Brain microvascular endothelial cell (primary cell): Measurements from ENCODE around the gene TSPAN31.

ENCODE experiments used
- DNase-seq: peaks from one replicate; pipeline ENCODE4 v3.0.0-alpha.2; 2020
- H3K27ac ChIP-seq: fragments of 250-450 bp; sonication (Bioruptor Pico); 2 replicates; pipeline ENCODE4 v1.5.1; 2020; ENCODE audit warnings: mild to moderate bottlenecking, moderate library complexity
- H3K27me3 ChIP-seq: fragments of 250-450 bp; sonication (Bioruptor Pico); replicated peaks from 2 replicates; pipeline ENCODE4 v1.5.1; 2020; ENCODE audit warnings: mild to moderate bottlenecking
- H3K36me3 ChIP-seq: fragments of 250-450 bp; sonication (Bioruptor Pico); replicated peaks from 2 replicates; pipeline ENCODE4 v1.5.1; 2020; ENCODE audit warnings: mild to moderate bottlenecking
- H3K4me3 ChIP-seq: 2 replicates; pipeline ENCODE4 v1.5.1; 2011; ENCODE audit warnings: low read depth, mild to moderate bottlenecking, control low read depth, low read length, moderate library complexity
- in situ Hi-C: cut with HindIII; loops from 2 replicates; pipeline ENCODE4 v1.10.0; 2017; ENCODE audit warnings: low sequenced_read_pairs, low pct_ligation_motif_present
- TF ChIP-seq, protein P1 (sequence below): IDR thresholded peaks from 2 replicates; pipeline ENCODE4 v1.5.1; 2011; ENCODE audit warnings: low read depth, mild to moderate bottlenecking, moderate library complexity, low read length, control low read depth, inconsistent platforms; ENCODE audit errors: missing control alignments

Gene TSPAN31

GRCh38 chr12:57746025-57746424 lies 1.2 kb downstream of the TSPAN31 start:
- Histone ChIP-seq H3K36me3 (peaks cover 31% of the 10 kb centered on the region), H3K27ac (no peak overlapping the region), H3K4me3 (peak overlapping the region; percentile 84), H3K27me3 (peaks cover 4% of the 10 kb centered on the region)
- DNase-seq, result no peak
- in situ Hi-C loops, result no loop called here
- TF ChIP-seq, protein P1, sequence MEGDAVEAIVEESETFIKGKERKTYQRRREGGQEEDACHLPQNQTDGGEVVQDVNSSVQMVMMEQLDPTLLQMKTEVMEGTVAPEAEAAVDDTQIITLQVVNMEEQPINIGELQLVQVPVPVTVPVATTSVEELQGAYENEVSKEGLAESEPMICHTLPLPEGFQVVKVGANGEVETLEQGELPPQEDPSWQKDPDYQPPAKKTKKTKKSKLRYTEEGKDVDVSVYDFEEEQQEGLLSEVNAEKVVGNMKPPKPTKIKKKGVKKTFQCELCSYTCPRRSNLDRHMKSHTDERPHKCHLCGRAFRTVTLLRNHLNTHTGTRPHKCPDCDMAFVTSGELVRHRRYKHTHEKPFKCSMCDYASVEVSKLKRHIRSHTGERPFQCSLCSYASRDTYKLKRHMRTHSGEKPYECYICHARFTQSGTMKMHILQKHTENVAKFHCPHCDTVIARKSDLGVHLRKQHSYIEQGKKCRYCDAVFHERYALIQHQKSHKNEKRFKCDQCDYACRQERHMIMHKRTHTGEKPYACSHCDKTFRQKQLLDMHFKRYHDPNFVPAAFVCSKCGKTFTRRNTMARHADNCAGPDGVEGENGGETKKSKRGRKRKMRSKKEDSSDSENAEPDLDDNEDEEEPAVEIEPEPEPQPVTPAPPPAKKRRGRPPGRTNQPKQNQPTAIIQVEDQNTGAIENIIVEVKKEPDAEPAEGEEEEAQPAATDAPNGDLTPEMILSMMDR, result no peak

- in situ Hi-C loops, result no loop called here
- H3K27me3 ChIP-seq, result no peaks in the 10 kb centered on the region
- DNase-seq, result no peak
- TF ChIP-seq, protein P1, result no peak
- H3K4me3 ChIP-seq, result no peak overlapping the region
- no peak overlapping the region for H3K27ac ChIP-seq
- peaks cover 31% of the 10 kb centered on the region for H3K36me3 ChIP-seq
Measured at GRCh38 chr12:57749061-57749460, 4.2 kb downstream of the TSPAN31 start.

GRCh38 chr12:57750561-57751431 lies 6.0 kb downstream of the TSPAN31 start:
- H3K4me3 ChIP-seq, result peak overlapping the region; percentile 86
- no peaks in the 10 kb centered on the region for H3K27me3 ChIP-seq
- in situ Hi-C loops, result no loop called here
- DNase-seq, result no peak
- H3K27ac ChIP-seq, result peak overlapping the region; percentile 93
- TF ChIP-seq, protein P1, result no peak
- peaks cover 29% of the 10 kb centered on the region for H3K36me3 ChIP-seq

- in situ Hi-C loops, result no loop called here
- H3K27ac ChIP-seq, result peak overlapping the region; percentile 93
- DNase-seq, result no peak
- no peaks in the 10 kb centered on the region for H3K27me3 ChIP-seq
- TF ChIP-seq, protein P1, result no peak
- peak overlapping the region; percentile 86 for H3K4me3 ChIP-seq
- peaks cover 28% of the 10 kb centered on the region for H3K36me3 ChIP-seq
Measured at GRCh38 chr12:57751432-57751787, 6.6 kb downstream of the TSPAN31 start.

DNA sequence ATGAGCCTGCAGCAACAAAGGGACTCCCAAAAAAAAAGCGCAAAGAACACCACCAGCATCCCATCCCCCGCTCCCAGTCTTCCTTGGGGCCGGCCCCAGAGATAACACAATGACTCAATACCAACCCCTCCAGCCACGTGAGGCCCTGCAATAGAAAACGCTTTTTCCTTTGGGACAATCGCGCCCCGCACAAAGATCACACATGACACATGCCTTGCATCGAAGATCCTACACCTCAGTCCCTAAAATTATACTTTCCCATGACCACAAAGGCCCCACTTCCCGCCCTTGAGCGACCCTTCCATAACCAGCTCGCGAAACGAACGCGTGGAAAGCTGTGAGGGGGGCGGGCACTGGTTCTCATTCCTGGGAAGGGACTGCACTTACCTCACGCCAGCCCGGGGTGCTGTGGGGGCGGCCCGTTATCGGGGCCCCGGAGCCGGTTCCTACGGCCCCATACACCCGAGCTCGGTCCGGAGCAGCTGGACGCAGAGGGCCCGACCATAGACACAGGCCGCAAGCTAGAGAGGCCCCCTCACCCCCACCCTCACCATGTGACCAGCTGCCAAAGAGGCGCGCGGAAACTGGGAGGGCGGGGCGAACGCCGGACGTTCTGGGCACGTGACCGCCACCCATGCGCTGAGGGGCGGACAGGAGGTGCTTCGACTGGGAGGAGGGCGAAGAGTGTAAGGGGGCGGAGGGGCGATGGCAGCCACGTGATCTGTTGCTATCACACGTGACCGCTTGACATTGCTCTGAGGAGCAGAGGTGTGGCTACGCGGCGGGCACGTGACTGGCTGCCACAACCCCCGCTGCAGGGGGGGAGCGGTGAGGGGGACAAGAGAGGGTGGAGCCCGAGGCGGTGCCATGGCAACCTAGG lies 7.2 kb downstream of the TSPAN31 start, which contains the start of gene CDK4:
Gene CDK4, minus strand, starts transcription at position 523 of the 880 bp plus-strand sequence. CDS start 593 bp downstream, outside the sequence.
- peak within 1 kb of the TSS; percentile 86 for H3K4me3 ChIP-seq
- in situ Hi-C loops, result no loop called here
- H3K27ac ChIP-seq, result peak within 1 kb of the TSS; percentile 93

More for the DNA sequence above, 7.2 kb downstream of the TSPAN31 start, which contains the start of gene CDK4:
- H3K36me3 ChIP-seq, result peaks cover 23% of the 10 kb centered on the region
- TF ChIP-seq, protein P1, result no peak
- no peaks in the 10 kb centered on the region for H3K27me3 ChIP-seq
- DNase-seq, result peak; percentile 100
